Activated CD8-positive, alpha-beta memory T cell treated with anti-CD3 and anti-CD28 coated beads, Interleukin-2, amount 50 U/mL, for 1 hour (primary cell): ENCODE measurements around the gene STAM2.
"Not testable (repeated sequence)": the region's sequence is repeated elsewhere in the genome, so short reads cannot be mapped to it uniquely, and the experiment has no call there.

Source experiments
- DNase-seq: peaks from one replicate; pipeline ENCODE4 v3.0.0-alpha.2; 2020; ENCODE audit errors: extremely low read depth

STAM2 gene

DNA sequence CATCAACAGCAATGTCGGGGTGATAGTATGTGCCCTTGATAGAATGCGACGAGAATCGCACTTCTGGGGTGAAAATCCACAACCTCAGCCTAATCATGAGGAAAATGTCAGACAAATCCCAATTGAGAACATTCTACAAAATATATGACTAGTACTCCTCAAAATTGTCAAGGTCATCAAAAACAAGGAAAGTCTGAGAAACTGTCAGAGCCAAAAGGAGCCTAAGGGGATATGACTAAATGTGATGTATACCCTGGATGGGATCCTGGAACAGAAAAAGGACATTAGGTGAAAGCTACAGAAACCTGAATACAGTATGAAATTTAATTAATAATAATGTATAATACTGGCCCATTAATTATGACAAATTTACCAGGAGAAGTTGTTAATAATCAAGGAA, 69.1 kb downstream of the STAM2 start:
- DNase-seq: no peak

DNA sequence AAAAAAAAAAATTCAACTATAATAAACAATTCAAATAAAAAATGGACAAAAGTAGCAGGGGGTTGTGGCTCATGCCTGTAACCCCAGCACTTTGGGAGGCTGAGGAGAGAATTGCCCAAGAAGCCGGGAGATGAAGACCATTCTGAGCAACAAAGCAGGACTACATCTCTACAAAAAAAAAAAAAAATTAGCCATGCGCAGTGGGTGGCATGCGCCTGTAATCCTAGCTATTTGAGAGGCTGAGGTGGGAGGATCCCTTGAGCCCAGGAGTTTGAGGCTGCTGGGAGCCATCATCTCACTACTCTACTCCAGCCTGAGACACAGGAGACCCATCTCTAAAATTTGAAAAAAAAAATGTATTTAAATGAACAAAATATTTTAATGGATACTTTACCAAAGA, 72.3 kb downstream of the STAM2 start:
- DNase-seq: no peak

DNA sequence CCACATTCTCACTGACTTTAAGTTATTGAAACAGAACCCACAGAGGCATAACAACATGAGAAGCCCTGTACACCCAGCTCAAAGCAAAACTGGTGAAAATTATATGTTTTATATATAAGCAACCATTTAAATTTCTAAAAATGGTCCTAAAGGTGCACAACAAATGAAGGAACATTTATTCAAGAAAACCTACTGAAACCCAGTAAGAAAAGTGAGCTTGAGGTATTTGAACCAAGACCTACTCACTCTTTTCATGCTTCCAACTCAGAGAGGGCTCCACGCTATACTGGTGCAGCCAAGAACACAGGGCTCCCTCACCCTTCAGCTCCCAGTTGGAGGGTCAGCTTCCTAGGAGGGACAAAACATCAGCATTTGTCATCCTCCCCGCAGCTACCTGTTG, 74.6 kb downstream of the STAM2 start:
- DNase-seq: no peak

DNA sequence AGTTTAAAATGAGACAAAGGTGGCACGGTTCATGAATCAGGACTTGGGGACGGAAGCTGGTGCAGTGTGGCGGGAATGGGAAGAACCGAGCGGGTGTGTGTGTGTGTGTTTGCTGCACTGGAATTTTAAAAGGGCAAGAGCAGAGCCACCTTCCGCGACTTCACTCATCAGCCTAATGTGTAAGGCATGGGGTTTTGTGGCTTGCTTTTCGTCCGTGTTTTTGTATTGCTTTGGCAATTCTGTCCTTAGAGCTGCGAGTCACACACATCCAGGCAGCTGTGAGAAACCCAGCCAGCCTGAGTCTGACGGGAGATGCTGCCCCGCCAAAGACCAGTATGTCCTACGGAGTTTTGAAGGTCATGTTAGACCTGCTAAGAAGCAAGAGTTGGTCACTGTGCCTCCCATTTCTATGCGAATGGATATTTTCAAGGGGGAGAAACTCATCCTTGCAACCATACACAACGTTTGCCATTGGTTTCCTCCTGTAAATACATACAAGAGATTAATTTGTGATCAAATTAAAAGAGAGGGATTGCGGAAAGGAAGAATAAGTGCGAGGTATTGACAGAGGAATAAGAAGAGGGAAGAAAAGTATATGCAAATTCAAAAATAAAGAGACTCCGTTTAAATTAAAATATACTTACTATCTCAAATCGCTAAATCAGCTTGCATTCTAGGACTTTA, 76.1 kb downstream of the STAM2 start:
- DNase-seq: no peak

DNA sequence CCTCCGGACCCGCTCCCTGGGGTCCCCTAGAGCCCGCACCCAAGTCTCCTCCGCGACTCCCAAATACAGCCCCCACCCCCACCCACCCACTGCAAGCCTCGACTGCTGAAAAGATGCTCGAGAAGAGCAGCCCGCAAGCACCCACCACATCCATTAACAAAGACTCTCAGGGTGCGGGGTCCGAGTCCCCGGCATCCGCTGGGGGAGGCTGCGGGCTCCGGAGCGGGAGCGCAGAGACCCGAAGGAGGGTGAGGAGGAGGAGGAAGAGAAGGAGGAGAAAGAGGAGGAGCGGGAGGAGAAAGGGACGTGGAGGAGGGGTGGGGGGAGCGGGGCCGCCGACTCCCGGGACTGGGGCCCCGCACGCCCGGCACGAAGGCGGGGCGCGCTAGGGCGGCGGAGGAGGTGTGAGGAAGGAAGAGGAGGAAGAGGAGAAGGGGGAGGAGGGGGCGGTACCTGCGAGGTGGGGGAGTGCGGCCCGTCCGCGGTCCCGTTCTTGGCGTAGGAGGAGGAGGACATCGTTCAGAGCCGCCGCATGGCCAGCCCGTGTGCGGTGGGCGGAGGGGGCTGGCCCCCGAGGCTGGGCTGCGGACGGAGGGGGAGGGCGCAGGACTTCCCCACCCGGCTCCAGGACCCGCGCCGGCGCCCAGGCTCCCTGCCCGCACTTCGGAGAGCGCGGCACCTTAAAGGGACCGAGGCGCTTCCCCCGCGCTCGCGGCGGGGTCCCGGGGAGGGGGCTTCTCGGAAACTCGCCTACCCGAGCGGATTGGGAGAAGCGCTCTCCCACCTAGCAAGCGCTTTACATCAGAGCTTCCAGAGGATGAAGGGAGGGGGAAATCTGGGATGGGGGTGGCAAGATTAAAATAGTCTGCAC, 76.8 kb downstream of the STAM2 start, which contains the start of gene CACNB4:
TSS of gene CACNB4 (minus strand) at position 549 of the 871 bp plus-strand sequence.
- DNase-seq: no peak

DNA sequence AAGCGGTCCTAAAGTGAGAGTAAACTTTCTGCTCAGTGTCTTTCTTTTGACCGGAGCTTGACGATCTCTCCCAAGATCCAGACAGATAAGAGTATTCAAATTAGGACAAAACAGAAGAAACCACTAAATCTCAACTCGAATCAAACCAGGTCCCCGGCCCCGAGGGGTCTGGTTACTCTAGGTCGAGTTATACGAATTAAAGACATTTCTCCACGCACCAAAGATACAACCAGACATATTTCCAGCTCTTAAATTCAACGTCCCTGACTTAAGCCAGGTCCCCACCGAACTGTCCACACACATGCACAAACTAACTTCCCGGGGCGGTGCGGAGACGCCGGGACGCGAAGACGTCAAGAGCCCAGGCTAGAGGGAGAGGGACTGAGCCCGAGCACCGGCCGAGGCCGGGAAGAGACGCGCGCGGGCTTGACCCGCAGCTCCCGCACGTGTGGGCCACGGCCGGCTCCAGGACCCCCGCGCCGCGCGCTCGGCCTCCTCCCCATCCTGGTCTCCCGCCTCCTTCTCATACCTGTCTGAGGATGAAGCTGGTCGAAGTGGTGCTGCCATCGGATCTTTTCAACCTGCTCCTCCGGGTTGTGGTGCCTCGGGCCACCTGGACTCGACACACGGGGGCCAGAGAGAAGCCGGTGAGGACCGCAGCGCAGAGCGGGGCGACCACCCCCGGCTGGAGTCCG, 77.6 kb downstream of the STAM2 start:
- DNase-seq: no peak

DNA sequence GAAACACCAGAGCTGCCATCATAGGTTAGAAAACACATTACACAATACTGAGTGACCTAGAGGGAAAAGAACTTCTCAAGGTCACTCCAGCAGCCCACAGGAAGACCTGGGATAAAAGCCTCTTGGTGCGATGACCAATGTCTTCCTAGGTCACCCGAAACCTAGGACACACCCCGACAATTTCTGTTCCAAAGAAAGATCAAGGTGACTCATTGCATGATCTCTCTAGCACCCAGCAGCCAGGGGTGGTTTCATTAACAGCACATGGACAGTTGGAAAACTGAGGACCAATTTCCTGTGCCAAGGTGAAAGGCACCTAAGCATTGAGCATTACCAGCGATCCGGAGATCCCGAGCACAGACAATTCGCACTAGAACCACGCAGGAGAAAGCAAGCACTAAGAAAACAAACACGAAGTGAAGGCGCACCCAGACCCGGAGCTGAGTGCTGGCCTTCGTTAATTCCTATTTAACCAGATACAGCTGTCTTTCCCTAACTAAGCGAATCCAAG, 78.2 kb downstream of the STAM2 start:
- DNase-seq: no peak

DNA sequence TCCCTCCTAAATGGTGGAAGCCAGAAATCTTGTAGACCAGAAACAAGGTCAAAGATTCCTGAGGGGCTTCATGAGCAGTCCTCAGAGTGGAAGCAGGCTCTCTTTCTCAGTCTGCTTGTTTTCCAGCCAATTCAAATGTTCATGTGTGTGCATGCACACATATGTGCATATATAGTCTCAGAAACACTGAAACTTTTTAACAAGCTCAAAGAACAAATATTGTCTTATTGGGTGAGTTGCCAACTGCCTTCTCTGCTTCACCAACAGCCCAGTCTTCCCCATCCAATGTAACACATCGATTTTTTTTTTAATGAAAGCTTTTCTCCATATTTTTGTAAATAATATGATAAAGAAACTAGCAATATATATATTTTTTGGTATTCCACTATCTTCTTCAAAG, 80.4 kb downstream of the STAM2 start:
- DNase-seq: no peak

DNA sequence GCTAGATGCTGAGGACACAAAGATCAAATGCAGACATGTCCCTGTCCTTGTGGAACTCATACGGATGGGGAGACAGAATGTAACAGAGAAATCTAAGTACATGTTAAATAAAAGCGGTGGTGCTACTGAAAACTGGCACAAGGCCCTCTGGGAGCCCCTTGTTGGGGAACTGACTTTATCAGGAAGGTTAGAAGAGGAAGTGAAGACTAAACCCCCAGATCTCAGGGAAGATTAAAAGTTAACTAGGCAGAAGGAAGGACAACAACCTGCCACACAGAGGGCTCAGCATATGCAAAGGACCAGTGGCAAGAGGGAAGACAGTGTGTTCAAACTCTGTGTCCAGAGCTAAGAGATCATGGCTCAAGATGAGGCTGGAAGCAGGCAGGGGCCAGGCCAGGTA, 81.5 kb downstream of the STAM2 start:
- DNase-seq: no peak

DNA sequence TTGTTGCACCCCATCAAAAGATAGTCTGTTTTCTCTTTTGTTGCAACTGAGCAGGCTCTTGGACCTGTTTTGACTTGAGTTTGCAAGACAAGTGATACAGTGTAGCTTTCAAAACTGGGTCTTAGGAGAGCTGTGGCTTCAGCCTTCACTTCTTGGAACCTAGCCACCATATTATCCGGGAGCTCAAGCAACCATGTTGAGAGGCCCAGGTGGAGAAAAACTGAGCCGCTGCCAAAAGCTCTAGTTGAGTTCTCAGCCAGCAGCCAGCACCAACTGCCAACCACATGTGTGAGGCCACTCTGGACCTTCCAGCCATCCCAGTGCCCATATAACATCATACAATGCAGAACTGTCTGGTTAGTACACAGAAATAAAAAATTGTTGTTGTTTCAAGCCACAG, 82.1 kb downstream of the STAM2 start:
- no peak for DNase-seq

DNA sequence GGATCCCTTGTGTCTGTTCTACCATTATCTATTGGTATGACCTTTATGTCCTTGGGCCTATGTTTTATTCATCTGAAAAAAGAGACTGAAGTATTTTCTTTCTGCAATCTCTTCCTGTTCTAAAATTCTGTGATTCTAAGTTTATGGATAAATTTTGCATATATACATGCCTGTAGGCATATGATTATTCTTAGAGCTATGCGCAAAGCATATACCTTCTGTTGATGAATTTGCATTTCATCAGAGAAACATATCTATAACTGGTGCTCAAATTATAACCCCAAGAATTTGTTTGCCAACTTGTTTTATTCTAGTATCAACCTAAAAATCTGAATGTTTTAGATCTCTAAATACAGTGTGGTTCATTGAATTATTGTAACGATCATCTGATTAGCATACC, 83.5 kb downstream of the STAM2 start:
- DNase-seq: no peak

DNA sequence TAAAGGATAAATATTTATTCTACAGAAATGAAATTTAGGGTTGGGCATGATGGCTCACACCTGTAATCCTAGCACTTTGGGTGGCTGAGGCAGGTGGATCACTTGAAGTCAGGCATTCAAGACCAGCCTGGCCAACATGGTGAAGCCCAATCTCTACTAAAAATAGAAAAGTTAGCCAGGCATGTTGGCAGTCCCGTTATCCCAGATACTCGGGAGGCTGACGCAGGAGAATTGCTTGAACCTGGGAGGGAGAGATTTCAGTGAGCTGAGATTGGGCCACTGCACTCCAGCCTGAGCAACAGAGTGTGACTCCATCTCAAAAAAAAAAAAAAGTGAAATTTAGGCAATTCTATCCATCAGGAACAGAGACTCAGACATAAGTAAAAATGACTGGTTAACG, 84.8 kb downstream of the STAM2 start:
- not testable (repeated sequence) for DNase-seq

DNA sequence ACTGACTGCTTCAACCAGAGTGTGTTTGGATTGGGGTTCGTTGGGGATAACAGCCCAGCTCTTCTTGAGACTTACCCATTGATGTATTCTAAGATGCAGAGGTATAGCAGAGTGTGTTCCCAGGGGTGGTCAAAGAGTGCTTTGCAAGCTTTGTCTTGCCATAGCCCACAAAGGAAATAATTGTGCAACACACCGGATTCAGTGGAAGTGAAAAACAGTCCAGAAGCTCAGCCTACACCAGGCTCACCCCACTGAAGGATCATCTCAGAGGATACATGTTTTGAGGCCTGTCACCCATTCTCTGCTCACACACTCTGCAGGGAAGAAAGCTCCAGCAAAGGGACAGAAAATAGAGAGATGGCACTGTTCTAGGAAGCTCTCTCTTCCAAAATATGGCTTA, 86.3 kb downstream of the STAM2 start:
- DNase-seq: no peak

DNA sequence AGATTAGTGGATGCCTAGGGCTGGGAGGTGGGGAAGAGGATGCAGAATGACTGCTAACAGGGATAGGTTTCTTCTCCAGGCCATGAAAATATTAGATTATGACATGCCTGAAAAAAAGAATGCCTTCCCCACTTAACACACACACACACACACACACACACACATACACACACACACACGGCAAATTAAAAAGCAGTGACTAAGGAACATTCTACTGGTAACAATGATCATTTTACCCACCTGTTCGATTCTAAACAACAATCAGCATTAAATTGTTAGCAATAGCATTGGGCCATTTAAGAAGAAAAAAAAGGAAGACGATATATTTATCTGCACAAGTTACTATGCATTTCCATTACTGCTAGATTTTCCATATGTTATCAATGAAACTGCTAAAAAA, 87.6 kb downstream of the STAM2 start:
- no peak for DNase-seq

DNA sequence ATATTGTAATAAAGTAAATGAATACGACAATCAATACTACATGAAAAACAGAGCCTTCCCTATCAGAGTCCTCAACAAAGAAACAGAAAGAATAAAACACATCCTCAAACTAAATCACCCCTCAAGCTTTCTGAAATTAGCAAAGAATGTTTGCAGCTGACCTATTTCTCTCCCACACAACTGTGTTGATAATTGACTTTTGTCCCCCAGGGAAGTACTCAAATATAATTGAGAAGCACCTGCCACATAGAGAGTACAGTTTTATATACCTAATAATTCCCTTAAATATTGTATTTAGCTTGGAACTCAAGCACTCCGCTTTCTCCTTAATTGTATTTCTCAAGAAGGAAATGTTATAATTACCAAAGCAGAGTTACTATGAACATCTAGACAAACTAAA, 89.3 kb downstream of the STAM2 start:
- no peak for DNase-seq

DNA sequence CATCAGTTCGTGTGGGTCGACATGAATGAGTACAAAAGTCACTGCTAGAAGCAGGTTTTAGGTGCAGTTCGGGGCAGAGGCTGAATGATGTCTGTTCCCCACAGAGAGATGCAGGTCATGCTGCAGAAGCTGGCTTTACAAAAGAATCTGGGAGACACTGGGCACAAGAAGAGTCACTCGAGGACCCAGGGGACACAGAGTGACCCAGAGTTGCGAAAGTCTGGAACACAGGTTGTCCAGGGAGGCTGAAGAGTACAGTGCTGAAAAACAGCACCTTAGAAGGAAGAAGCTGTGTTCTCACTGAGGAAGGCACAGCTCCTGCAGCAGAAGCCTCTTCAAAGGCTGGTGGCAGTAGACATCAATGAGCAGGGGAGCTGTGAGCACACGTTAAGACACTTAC, 91.5 kb downstream of the STAM2 start:
- DNase-seq: no peak

DNA sequence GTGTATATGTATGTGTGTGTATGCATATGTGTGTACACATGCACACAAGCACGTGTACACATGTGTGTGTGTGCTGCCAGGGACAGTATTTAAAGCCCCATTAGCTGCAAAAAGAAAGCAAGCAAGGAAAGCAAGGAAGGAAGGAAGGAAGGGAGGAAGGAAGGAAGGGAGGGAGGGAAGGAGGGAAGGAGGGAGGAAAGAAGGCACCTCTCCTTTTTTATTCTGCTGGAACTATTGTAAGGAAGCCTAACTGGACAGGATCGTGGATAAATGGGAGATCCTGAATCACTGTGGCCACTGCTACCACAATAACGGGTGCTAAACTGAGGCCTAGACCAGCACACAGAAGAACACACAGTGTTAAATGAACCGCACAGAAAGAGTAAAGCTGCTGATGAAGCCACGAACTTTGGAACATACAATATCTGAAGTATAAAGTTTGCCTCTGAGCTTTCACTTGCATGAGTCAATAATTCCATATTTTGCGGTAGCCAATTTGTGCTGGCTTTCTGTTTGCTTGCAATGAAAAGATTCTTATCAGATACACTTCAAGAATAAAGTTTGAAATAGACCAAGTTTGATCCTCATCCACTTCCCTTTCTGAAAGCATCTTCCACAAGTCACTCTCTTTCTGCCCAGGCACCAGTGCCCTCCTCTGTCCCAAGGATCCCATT, 92.2 kb downstream of the STAM2 start:
- no peak for DNase-seq

DNA sequence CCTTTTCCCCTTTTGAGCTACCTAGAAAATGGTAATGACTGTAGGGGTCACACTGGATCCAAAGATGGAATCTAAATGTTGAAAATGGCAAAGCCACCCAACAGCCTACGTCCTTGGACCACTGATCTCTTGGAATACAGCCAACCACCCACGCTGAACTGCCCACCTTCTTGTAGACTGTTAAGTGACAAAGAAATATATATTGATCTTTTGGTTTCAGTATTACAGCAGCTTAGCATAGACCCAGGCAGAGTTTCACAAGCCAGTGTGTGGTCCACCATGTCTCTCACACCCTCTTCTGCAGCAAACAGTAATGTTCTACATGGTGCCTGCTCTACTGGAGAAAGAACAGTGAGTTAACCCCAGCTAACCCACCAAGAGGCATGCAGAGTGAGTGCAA, 96.9 kb downstream of the STAM2 start:
- DNase-seq: no peak

DNA sequence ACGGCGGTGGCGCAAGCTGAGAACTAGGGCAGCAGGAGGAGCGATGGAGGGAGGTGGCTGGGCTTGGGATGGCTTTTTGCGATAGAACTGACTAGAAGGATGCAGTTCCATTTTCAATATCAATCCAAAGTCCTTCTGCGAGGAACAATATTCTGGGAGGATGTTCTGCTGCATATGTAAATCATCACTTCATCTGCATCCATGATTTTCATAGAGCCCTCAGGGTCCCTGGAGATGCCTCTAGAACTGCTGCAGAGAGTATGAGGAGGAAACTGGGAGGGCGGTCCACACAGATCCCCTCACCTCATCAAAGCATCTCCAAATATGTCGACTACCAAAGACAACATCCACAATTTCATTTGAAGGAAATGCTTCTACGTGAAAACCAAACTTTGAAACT, 97.5 kb downstream of the STAM2 start:
- DNase-seq: no peak

DNA sequence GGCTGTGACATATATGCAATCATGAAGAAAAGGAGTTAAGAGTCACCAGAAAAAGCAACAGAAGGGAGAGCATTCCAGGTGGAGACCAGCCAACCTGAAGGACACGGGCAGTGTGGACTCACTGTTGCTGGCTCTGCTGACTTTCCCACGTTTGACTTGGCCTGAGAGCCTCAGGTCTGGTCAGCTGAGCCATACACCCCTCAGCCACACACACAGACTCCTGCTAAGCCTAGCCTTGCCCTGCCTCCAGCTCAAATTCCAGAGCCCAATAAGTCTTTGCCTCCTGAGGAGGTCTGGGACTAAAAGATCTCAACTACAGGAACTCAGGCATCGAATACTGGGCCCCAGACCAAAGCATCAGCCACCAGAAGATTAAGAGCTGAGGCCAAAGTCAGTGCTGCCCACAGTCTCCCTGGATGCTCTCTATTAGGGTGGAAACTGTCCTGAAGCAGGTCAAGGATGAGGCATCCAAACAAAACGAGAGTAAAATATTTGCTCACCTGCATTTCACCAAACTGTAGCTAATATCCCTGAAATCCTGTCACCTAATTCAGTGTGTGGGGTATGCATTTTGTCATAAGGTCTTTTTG, 100.0 kb downstream of the STAM2 start:
- DNase-seq: no peak

DNA sequence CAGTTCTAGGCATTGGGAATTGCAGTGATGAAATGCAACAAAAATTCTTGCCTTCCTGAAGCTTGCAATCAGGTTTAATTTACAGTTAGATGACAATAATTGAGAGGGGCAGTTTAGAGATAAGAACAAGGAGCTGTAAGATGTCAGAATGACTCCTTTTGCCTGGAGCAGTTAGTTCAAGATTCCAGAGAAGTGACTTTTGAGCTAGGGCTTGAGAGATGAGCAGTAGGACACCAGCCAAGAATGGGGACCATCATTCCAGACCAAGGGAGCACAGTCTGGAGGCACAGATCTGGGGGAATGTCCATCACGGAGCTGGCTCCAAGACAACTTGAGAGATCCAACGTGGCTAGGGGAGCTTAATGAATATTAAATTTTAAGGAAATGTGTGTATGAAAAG, 103.6 kb downstream of the STAM2 start:
- no peak for DNase-seq

DNA sequence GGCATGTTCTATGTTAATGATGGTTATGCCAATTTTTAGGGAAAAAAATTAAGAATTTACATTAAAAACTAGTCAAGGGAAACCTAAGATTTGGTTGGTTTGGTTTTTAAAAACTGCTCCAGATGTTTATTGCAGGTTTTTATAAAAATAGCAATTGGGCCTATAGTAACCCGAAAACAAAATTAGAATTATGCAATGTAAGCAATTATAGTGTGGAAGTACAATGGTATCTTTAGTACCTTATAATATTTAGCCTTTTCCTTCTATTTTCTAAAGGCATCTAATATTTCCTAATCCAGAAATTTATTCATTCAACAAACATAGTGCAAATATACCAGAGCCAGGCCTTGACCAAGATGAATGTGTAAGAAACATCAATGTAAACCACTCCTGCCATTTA, 104.0 kb downstream of the STAM2 start:
- DNase-seq: no peak
